HL-60 (cell line): ENCODE measurements around the gene DNAH10.

Experiments used
- DNase-seq, 2 experiments: peaks; one replicate each; pipeline ENCODE4 v3.0.0-alpha.2; 2010 to 2020; ENCODE audit warnings: low read depth in 1 of 2, low spot score in 1 of 2
- H3K27ac ChIP-seq: fragments of 250-450 bp; sonication (Bioruptor Pico); replicated peaks from 2 replicates; pipeline ENCODE4 v1.5.1; 2020; ENCODE audit warnings: mild to moderate bottlenecking, moderate library complexity
- H3K27me3 ChIP-seq: fragments of 250-450 bp; sonication (Bioruptor Pico); 2 replicates; pipeline ENCODE4 v1.5.1; 2021; ENCODE audit warnings: mild to moderate bottlenecking, moderate library complexity; ENCODE audit not compliant: insufficient read depth, poor library complexity, severe bottlenecking
- H3K4me3 ChIP-seq: replicated peaks from 2 replicates; pipeline ENCODE4 v1.5.1; 2011; ENCODE audit warnings: mild to moderate bottlenecking, control low read depth, low read length; ENCODE audit not compliant: insufficient read depth
- CTCF ChIP-seq: IDR thresholded peaks from one replicate; pipeline ENCODE4 v1.5.1; 2011; ENCODE audit warnings: low read length, control low read depth, inconsistent platforms; ENCODE audit not compliant: insufficient read depth
- GABPA ChIP-seq: IDR thresholded peaks from 2 replicates; pipeline ENCODE4 v1.6.1; 2012; ENCODE audit warnings: low read depth
- POLR2AphosphoS5 ChIP-seq: IDR thresholded peaks from 2 replicates; pipeline ENCODE4 v1.6.1; 2012; ENCODE audit warnings: low read depth
- SPI1 ChIP-seq: IDR thresholded peaks from 2 replicates; pipeline ENCODE4 v1.6.1; 2012; ENCODE audit warnings: low read depth, mild to moderate bottlenecking, borderline replicate concordance
- TF ChIP-seq, protein P1 (sequence below): IDR thresholded peaks from 2 replicates; pipeline ENCODE4 v1.6.1; 2012; ENCODE audit warnings: low read depth; ENCODE audit not compliant: insufficient replicate concordance

The DNAH10 gene

GRCh38 chr12:123713823-123714585 is 48.1 kb upstream of the DNAH10 start:
- TF ChIP-seq SPI1, result no peak
- Histone ChIP-seq H3K27ac (no peak overlapping the region), H3K27me3 (no peaks in the 10 kb centered on the region), H3K4me3 (no peak overlapping the region)
- no peak for DNase-seq

GRCh38 chr12:123715195-123715594 is 46.9 kb upstream of the DNAH10 start:
- no peak overlapping the region for H3K4me3 ChIP-seq
- no peak for DNase-seq

DNA sequence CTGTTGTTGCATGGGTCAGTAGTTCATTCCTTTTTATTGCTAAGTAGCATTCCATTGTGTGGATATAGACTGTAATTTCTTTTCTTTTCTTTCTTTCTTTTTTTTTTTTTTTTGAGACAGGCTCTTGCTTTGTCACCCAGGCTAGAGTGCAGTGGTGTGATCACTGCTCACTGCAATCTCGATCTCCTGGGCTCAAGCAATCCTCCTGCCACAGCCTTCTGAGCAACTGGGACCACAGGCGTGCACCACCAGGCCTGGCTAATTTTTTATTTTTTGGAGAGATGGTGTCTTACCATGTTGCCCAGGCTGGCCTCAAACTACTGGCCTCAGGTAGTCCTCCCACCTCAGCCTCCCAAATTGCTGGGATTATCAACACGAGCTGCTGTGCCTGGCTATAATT is 44.8 kb upstream of the DNAH10 start:
- TF ChIP-seq CTCF, result no peak
- DNase-seq, result no peak
- no peak overlapping the region for H3K4me3 ChIP-seq
- H3K27me3 ChIP-seq, result no peaks in the 10 kb centered on the region
- no peak overlapping the region for H3K27ac ChIP-seq

More at GRCh38 chr12:123715195-123715594, 46.9 kb upstream of the DNAH10 start:
- Histone ChIP-seq H3K27me3 (no peaks in the 10 kb centered on the region), H3K27ac (no peak overlapping the region)
- TF ChIP-seq CTCF (no peak), SPI1 (no peak), POLR2AphosphoS5 (no peak), GABPA (no peak)
- TF ChIP-seq, protein P1, sequence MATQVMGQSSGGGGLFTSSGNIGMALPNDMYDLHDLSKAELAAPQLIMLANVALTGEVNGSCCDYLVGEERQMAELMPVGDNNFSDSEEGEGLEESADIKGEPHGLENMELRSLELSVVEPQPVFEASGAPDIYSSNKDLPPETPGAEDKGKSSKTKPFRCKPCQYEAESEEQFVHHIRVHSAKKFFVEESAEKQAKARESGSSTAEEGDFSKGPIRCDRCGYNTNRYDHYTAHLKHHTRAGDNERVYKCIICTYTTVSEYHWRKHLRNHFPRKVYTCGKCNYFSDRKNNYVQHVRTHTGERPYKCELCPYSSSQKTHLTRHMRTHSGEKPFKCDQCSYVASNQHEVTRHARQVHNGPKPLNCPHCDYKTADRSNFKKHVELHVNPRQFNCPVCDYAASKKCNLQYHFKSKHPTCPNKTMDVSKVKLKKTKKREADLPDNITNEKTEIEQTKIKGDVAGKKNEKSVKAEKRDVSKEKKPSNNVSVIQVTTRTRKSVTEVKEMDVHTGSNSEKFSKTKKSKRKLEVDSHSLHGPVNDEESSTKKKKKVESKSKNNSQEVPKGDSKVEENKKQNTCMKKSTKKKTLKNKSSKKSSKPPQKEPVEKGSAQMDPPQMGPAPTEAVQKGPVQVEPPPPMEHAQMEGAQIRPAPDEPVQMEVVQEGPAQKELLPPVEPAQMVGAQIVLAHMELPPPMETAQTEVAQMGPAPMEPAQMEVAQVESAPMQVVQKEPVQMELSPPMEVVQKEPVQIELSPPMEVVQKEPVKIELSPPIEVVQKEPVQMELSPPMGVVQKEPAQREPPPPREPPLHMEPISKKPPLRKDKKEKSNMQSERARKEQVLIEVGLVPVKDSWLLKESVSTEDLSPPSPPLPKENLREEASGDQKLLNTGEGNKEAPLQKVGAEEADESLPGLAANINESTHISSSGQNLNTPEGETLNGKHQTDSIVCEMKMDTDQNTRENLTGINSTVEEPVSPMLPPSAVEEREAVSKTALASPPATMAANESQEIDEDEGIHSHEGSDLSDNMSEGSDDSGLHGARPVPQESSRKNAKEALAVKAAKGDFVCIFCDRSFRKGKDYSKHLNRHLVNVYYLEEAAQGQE, result no peak

GRCh38 chr12:123720141-123720814 is 41.8 kb upstream of the DNAH10 start:
- H3K4me3 ChIP-seq, result no peak overlapping the region
- H3K27me3 ChIP-seq, result no peaks in the 10 kb centered on the region
- TF ChIP-seq SPI1 (no peak), POLR2AphosphoS5 (no peak), GABPA (no peak), CTCF (no peak)
- TF ChIP-seq, protein P1, result no peak
- H3K27ac ChIP-seq, result no peak overlapping the region
- DNase-seq, result no peak
